ENCODE data around the gene ARFGAP1.

ARFGAP1 gene

DNA sequence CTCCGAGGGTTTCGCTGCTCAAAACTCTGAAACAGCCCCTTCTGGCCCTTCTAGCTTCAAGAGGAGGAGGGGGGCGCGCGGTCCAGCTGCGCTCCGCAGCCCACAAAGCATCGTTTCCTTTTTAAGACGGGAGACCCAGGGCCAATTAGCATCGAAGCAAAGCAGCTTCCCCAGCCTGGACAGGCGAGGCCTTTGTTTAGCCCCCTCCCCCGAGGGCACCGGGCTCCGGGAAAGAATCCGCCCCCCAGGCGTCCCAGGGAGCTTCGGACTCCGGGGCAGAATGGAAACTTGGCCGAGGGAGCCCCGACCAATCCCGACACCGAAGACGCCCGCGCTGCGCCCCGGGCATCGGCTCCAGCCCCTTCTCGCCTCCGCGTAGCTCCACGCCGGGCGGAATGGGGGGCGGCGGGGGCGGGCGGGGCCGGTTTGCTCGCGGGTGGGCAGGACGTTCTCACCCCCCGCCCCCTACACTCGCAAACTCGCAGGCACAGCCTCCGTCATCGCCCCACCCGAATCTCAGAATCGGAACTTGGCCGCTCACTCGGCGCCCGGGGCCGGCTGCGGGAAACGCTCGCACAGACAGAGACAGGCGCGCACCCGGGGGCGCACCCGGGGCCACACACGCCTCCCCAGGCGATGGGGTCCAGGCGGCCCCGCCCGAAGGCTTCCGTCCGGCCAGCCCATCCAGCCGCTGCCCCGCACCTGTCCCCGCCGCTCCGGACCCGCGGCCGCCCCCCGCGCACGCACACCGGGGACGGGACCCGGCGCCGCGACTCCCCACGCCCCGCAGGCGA, 19.0 kb upstream of the ARFGAP1 start:
- H3F3A ChIP-seq (ENCODE audit: low read depth): no peaks in the 10 kb centered on the region
- H3K79me2 ChIP-seq (ENCODE audit: insufficient read depth, low read length): no peaks in the 10 kb centered on the region
- H3K4me3 ChIP-seq (ENCODE audit: low read length, poor library complexity, severe bottlenecking): no peak overlapping the region
- no peaks in the 10 kb centered on the region for H3K36me3 ChIP-seq (ENCODE audit: insufficient read depth, low read length)
- no peak overlapping the region for H2AFZ ChIP-seq (ENCODE audit: low read length)
- TF ChIP-seq EZH2phosphoT487 (IDR thresholded peaks at IDR 0.05; ENCODE audit: borderline replicate concordance): no peak
- TF ChIP-seq, protein P1, sequence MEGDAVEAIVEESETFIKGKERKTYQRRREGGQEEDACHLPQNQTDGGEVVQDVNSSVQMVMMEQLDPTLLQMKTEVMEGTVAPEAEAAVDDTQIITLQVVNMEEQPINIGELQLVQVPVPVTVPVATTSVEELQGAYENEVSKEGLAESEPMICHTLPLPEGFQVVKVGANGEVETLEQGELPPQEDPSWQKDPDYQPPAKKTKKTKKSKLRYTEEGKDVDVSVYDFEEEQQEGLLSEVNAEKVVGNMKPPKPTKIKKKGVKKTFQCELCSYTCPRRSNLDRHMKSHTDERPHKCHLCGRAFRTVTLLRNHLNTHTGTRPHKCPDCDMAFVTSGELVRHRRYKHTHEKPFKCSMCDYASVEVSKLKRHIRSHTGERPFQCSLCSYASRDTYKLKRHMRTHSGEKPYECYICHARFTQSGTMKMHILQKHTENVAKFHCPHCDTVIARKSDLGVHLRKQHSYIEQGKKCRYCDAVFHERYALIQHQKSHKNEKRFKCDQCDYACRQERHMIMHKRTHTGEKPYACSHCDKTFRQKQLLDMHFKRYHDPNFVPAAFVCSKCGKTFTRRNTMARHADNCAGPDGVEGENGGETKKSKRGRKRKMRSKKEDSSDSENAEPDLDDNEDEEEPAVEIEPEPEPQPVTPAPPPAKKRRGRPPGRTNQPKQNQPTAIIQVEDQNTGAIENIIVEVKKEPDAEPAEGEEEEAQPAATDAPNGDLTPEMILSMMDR (conservative IDR thresholded peaks at IDR 0.05; ENCODE audit: low read length): no peak
- H3K9me3 ChIP-seq (ENCODE audit: insufficient read depth, low read depth, low read length): no peaks in the 10 kb centered on the region
- no peaks in the 10 kb centered on the region for H3K4me1 ChIP-seq (ENCODE audit: insufficient read depth, low read length, poor library complexity, severe bottlenecking)
- H3K4me2 ChIP-seq (ENCODE audit: low read depth, low read length, poor library complexity, severe bottlenecking): no peak overlapping the region
- no peaks in the 10 kb centered on the region for H3K27me3 ChIP-seq (ENCODE audit: insufficient read depth, low read length, poor library complexity, severe bottlenecking)
- H4K20me1 ChIP-seq (ENCODE audit: insufficient read depth, low read length, poor library complexity, severe bottlenecking): no peaks in the 10 kb centered on the region
- no peak overlapping the region for H3K9ac ChIP-seq (ENCODE audit: low read depth, low read length, poor library complexity, severe bottlenecking)
- H3K9me2 ChIP-seq (replicated peaks; ENCODE audit: low read depth, low read length): no peaks in the 10 kb centered on the region

DNA sequence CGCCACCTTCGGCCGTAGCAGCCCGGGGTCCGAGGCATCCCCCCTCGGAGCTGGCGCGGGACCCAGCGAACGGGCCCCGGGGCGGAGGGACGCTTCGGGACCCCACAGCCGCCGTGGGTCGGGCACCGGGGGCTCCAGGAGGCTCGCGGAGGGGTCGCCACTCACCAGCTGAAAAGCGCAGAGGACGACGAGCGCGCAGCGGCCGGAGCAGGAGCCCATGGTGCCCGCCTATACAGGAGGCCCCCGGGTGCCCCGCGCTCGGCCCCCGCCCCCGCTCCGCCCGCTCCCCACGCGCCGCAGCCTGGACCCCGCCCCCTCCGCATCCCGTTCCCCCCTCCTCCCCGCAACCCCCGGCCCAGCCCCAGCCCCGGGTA, 18.4 kb upstream of the ARFGAP1 start, which contains the start of gene NKAIN4:
NKAIN4 (minus strand) TSS at position 232 of the 374 bp plus-strand sequence; CDS start at position 219, 13 bp downstream.
- Histone ChIP-seq H3K36me3 (ENCODE audit: insufficient read depth, low read length) (no peaks in the 10 kb centered on the region), H3K9me3 (ENCODE audit: insufficient read depth, low read depth, low read length) (no peaks in the 10 kb centered on the region), H3K79me2 (ENCODE audit: insufficient read depth, low read length) (no peaks in the 10 kb centered on the region), H3K9me2 (replicated peaks; ENCODE audit: low read depth, low read length) (no peaks in the 10 kb centered on the region), H3K27me3 (ENCODE audit: insufficient read depth, low read length, poor library complexity, severe bottlenecking) (no peaks in the 10 kb centered on the region), H2AFZ (ENCODE audit: low read length) (no peak within 1 kb of the TSS), H3K4me1 (ENCODE audit: insufficient read depth, low read length, poor library complexity, severe bottlenecking) (no peaks in the 10 kb centered on the region), H4K20me1 (ENCODE audit: insufficient read depth, low read length, poor library complexity, severe bottlenecking) (no peaks in the 10 kb centered on the region), H3K9ac (ENCODE audit: low read depth, low read length, poor library complexity, severe bottlenecking) (no peak within 1 kb of the TSS), H3K4me3 (ENCODE audit: low read length, poor library complexity, severe bottlenecking) (no peak within 1 kb of the TSS), H3F3A (ENCODE audit: low read depth) (no peaks in the 10 kb centered on the region), H3K4me2 (ENCODE audit: low read depth, low read length, poor library complexity, severe bottlenecking) (no peak within 1 kb of the TSS)
- no peak for TF ChIP-seq EZH2phosphoT487 (IDR thresholded peaks at IDR 0.05; ENCODE audit: borderline replicate concordance)
- TF ChIP-seq, protein P1 (conservative IDR thresholded peaks at IDR 0.05; ENCODE audit: low read length): no peak

DNA sequence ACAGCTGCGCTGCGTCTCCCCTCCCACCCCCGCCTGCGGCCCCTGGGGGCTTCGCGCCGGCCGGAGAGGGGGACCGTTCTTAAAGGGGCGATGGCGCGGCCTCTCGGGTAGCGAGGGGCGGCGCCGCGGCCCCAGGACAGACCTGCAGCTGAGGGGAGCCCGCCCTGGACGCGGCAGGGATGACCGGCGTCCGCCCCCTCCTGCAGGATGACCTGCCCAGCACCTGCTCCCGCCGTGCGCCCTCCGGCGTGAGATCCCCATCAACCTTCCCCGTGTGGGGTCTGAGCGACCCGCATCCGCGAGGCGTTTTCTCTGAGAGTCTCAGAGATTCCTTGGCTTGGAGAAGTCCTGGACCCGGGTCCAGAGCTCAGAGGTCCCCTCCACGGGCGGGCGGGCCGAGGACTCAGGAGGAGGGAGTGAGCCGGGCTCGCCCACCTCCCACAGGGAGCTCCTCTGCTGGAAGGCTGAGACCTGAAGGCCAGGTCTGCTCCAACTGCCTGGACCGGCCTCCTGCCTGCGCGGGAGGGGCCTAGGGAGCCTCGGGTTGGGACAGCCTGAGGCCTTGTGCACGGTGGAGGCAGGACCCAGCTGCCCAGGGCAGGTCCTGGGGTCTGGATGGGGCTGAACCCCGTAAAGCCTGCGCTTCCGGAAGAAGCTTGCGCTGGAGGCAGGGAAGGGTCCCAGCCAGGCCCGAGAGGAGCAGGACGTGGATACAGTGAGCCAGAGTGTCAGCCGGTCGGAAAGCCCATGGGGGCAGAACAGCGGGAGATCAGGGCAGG, 17.8 kb upstream of the ARFGAP1 start:
- H3K9me3 ChIP-seq (ENCODE audit: insufficient read depth, low read depth, low read length): no peaks in the 10 kb centered on the region
- H3K9ac ChIP-seq (ENCODE audit: low read depth, low read length, poor library complexity, severe bottlenecking): no peak overlapping the region
- no peaks in the 10 kb centered on the region for H4K20me1 ChIP-seq (ENCODE audit: insufficient read depth, low read length, poor library complexity, severe bottlenecking)
- no peaks in the 10 kb centered on the region for H3K9me2 ChIP-seq (replicated peaks; ENCODE audit: low read depth, low read length)
- H2AFZ ChIP-seq (ENCODE audit: low read length): no peak overlapping the region
- no peaks in the 10 kb centered on the region for H3K36me3 ChIP-seq (ENCODE audit: insufficient read depth, low read length)
- no peak for TF ChIP-seq EZH2phosphoT487 (IDR thresholded peaks at IDR 0.05; ENCODE audit: borderline replicate concordance)
- TF ChIP-seq, protein P1 (conservative IDR thresholded peaks at IDR 0.05; ENCODE audit: low read length): no peak
- no peaks in the 10 kb centered on the region for H3K4me1 ChIP-seq (ENCODE audit: insufficient read depth, low read length, poor library complexity, severe bottlenecking)
- H3K79me2 ChIP-seq (ENCODE audit: insufficient read depth, low read length): no peaks in the 10 kb centered on the region
- H3K4me3 ChIP-seq (ENCODE audit: low read length, poor library complexity, severe bottlenecking): no peak overlapping the region
- H3F3A ChIP-seq (ENCODE audit: low read depth): no peaks in the 10 kb centered on the region
- no peaks in the 10 kb centered on the region for H3K27me3 ChIP-seq (ENCODE audit: insufficient read depth, low read length, poor library complexity, severe bottlenecking)
- H3K4me2 ChIP-seq (ENCODE audit: low read depth, low read length, poor library complexity, severe bottlenecking): no peak overlapping the region
